IMR-90 (cell line): ENCODE results near the gene LMBR1L. TPM values are rescaled to one million over a fixed set of nuclear protein-coding genes. Genes with fewer than 3 reads are reported as not detected.

Experiments
- ATAC-seq: fragments of 200-7000 bp; cut with Tn5 transposase; 2 replicates; pipeline ENCODE4 v1.9.1; 2020; ENCODE audit warnings: low read depth, mild to moderate bottlenecking, moderate library complexity
- BruUV-seq: library from RNA; stranded (reverse); fragments of 400-500 nt; replicated peaks from 2 replicates; lab custom pipeline; 2021; lab: Mats Ljungman, UMichigan
- CTCF ChIA-PET: fragments of 300-600 bp; formaldehyde crosslinking; extraction: SDS; loops from one replicate; lab custom pipeline; 2021; ENCODE audit warnings: antibody characterized with exemption; lab: Yijun Ruan, JAX
- POLR2A ChIA-PET: fragments of 300-600 bp; sonication (Branson Sonifier 250); formaldehyde crosslinking; loops from one replicate; lab custom pipeline; 2022; ENCODE audit warnings: antibody characterized with exemption; ENCODE audit not compliant: unreplicated experiment; lab: Charles Lee
- DNase-seq: peaks from one replicate; pipeline ENCODE4 v3.0.0; 2013
- H2AFZ ChIP-seq: replicated peaks from 2 replicates; pipeline ENCODE3; 2013; ENCODE audit warnings: low read length, mild to moderate bottlenecking; ENCODE audit not compliant: poor library complexity
- H2AK5ac ChIP-seq: 2 replicates; pipeline ENCODE4 v1.6.1; 2013; ENCODE audit warnings: low read depth, low read length, inconsistent platforms
- H2AK9ac ChIP-seq: replicated peaks from 2 replicates; pipeline ENCODE3; 2013; ENCODE audit warnings: mild to moderate bottlenecking, low read depth, low read length, moderate library complexity; ENCODE audit not compliant: poor library complexity
- H2BK120ac ChIP-seq: 2 replicates; pipeline ENCODE4 v1.6.1; 2013; ENCODE audit warnings: low read depth, low read length, inconsistent platforms
- H2BK15ac ChIP-seq: 3 replicates; pipeline ENCODE4 v1.6.1; 2013; ENCODE audit warnings: low read depth, low read length, inconsistent platforms
- H2BK20ac ChIP-seq: 2 replicates; pipeline ENCODE4 v1.6.1; 2013; ENCODE audit warnings: low read depth, mild to moderate bottlenecking, inconsistent platforms, low read length, moderate library complexity
- H2BK5ac ChIP-seq: 2 replicates; pipeline ENCODE4 v1.6.1; 2013; ENCODE audit warnings: mild to moderate bottlenecking, low read depth, low read length, inconsistent platforms; ENCODE audit not compliant: poor library complexity, severe bottlenecking
- H3K14ac ChIP-seq: replicated peaks from 2 replicates; pipeline ENCODE4 v1.6.1; 2013; ENCODE audit warnings: low read depth, low read length, inconsistent platforms
- H3K18ac ChIP-seq: 2 replicates; pipeline ENCODE4 v1.6.1; 2013; ENCODE audit warnings: low read depth, low read length, control low read depth
- H3K23ac ChIP-seq: 2 replicates; pipeline ENCODE4 v1.6.1; 2013; ENCODE audit warnings: low read depth, low read length, inconsistent platforms
- H3K27ac ChIP-seq: 2 replicates; pipeline ENCODE4 v1.5.1; 2013; ENCODE audit warnings: mild to moderate bottlenecking, control low read depth, low read length; ENCODE audit not compliant: insufficient read depth
- H3K27me3 ChIP-seq: 2 replicates; pipeline ENCODE4 v1.6.1; 2013; ENCODE audit warnings: low read length; ENCODE audit not compliant: control insufficient read depth, insufficient read depth
- H3K36me3 ChIP-seq: 2 replicates; pipeline ENCODE4 v1.6.1; 2013; ENCODE audit warnings: low read length, mixed read lengths; ENCODE audit not compliant: control insufficient read depth, insufficient read depth
- H3K4ac ChIP-seq: 2 replicates; pipeline ENCODE4 v1.6.1; 2013; ENCODE audit warnings: low read depth, low read length, inconsistent platforms
- H3K4me1 ChIP-seq: 2 replicates; pipeline ENCODE4 v1.6.1; 2013; ENCODE audit warnings: low read length, mixed read lengths; ENCODE audit not compliant: control insufficient read depth, insufficient read depth
- H3K4me2 ChIP-seq: 2 replicates; pipeline ENCODE4 v1.6.1; 2013; ENCODE audit warnings: low read depth, mild to moderate bottlenecking, control low read depth, low read length, moderate library complexity
- H3K4me3 ChIP-seq: 2 replicates; pipeline ENCODE4 v1.5.1; 2013; ENCODE audit warnings: low read depth, mild to moderate bottlenecking, control low read depth, low read length, moderate library complexity; ENCODE audit not compliant: insufficient read depth
- H3K56ac ChIP-seq: 2 replicates; pipeline ENCODE4 v1.6.1; 2013; ENCODE audit warnings: low read length, inconsistent platforms; ENCODE audit not compliant: insufficient read depth; ENCODE audit errors: extremely low read depth
- H3K79me1 ChIP-seq, 2 experiments: 2 replicates each; pipeline ENCODE4 v1.6.1; 2013; ENCODE audit warnings: low read length in 2 of 2, inconsistent platforms in 1 of 2, low read depth in 1 of 2
- H3K9ac ChIP-seq: 2 replicates; pipeline ENCODE4 v1.6.1; 2013; ENCODE audit warnings: low read depth, low read length, control low read depth
- H3K9me1 ChIP-seq: 2 replicates; pipeline ENCODE4 v1.6.1; 2013; ENCODE audit warnings: low read length, inconsistent platforms; ENCODE audit not compliant: insufficient read depth
- H3K9me3 ChIP-seq: 2 replicates; pipeline ENCODE4 v1.6.1; 2013; ENCODE audit warnings: low read length; ENCODE audit not compliant: control insufficient read depth, insufficient read depth
- H4K20me1 ChIP-seq: 2 replicates; pipeline ENCODE4 v1.6.1; 2013; ENCODE audit warnings: low read length, inconsistent platforms; ENCODE audit not compliant: insufficient read depth
- H4K5ac ChIP-seq: 2 replicates; pipeline ENCODE4 v1.6.1; 2013; ENCODE audit warnings: mild to moderate bottlenecking, low read depth, low read length, control low read depth
- H4K8ac ChIP-seq, 2 experiments: 2 replicates each; pipeline ENCODE4 v1.6.1; 2013; ENCODE audit warnings: low read depth in 2 of 2, low read length in 2 of 2, control low read depth in 1 of 2, inconsistent platforms in 1 of 2
- H4K91ac ChIP-seq: 2 replicates; pipeline ENCODE4 v1.6.1; 2013; ENCODE audit warnings: low read depth, low read length, inconsistent platforms; ENCODE audit not compliant: insufficient read depth
- BHLHE40 ChIP-seq: fragments of 150-350 bp; IDR thresholded peaks from 2 replicates; pipeline ENCODE4 v1.6.1; 2016; ENCODE audit warnings: mild to moderate bottlenecking, low read depth, low read length
- CEBPB ChIP-seq: IDR thresholded peaks from 2 replicates; pipeline ENCODE4 v1.6.1; 2012; ENCODE audit warnings: low read depth, low read length, improper control_type of control experiment
- CHD1 ChIP-seq: IDR thresholded peaks from 2 replicates; pipeline ENCODE4 v1.6.1; 2012; ENCODE audit warnings: low read depth, low read length, improper control_type of control experiment
- CTCF ChIP-seq: conservative IDR thresholded peaks from 2 replicates; pipeline ENCODE4 v1.5.1; 2012; ENCODE audit warnings: mild to moderate bottlenecking, low read depth, low read length, improper control_type of control experiment
- ELK1 ChIP-seq: fragments of 150-350 bp; IDR thresholded peaks from 2 replicates; pipeline ENCODE4 v1.6.1; 2016; ENCODE audit warnings: low read depth, mild to moderate bottlenecking, low read length, moderate library complexity, borderline replicate concordance
- FOS ChIP-seq: fragments of 150-350 bp; IDR thresholded peaks from 2 replicates; pipeline ENCODE4 v1.6.1; 2016; ENCODE audit warnings: low read depth, low read length
- MAFK ChIP-seq: IDR thresholded peaks from 2 replicates; pipeline ENCODE4 v1.6.1; 2012; ENCODE audit warnings: low read depth, low read length, improper control_type of control experiment
- MAZ ChIP-seq: IDR thresholded peaks from 2 replicates; pipeline ENCODE4 v1.6.1; 2012; ENCODE audit warnings: low read depth, mild to moderate bottlenecking, low read length, improper control_type of control experiment, moderate library complexity, borderline replicate concordance
- MXI1 ChIP-seq: IDR thresholded peaks from 2 replicates; pipeline ENCODE4 v1.6.1; 2012; ENCODE audit warnings: low read depth, mild to moderate bottlenecking, low read length, moderate library complexity, borderline replicate concordance
- NFE2L2 ChIP-seq: fragments of 150-350 bp; IDR thresholded peaks from 2 replicates; pipeline ENCODE4 v1.6.1; 2016; ENCODE audit warnings: low read depth, mild to moderate bottlenecking, low read length
- POLR2A ChIP-seq: IDR thresholded peaks from 2 replicates; pipeline ENCODE4 v1.6.1; 2012; ENCODE audit warnings: mild to moderate bottlenecking, low read depth, low read length
- RAD21 ChIP-seq: IDR thresholded peaks from 2 replicates; pipeline ENCODE4 v1.6.1; 2012; ENCODE audit warnings: low read length, improper control_type of control experiment
- RCOR1 ChIP-seq: IDR thresholded peaks from 2 replicates; pipeline ENCODE4 v1.6.1; 2012; ENCODE audit warnings: mild to moderate bottlenecking, low read length, improper control_type of control experiment; ENCODE audit not compliant: insufficient replicate concordance
- RFX5 ChIP-seq: IDR thresholded peaks from 2 replicates; pipeline ENCODE4 v1.8.0; 2012; ENCODE audit warnings: low read depth, mild to moderate bottlenecking, low read length, moderate library complexity
- SMC3 ChIP-seq: fragments of 150-350 bp; IDR thresholded peaks from 2 replicates; pipeline ENCODE4 v1.6.1; 2016; ENCODE audit warnings: low read depth, mild to moderate bottlenecking, antibody characterized with exemption, low read length, moderate library complexity
- USF2 ChIP-seq: fragments of 150-350 bp; IDR thresholded peaks from 2 replicates; pipeline ENCODE4 v1.6.1; 2017; ENCODE audit warnings: mild to moderate bottlenecking, antibody characterized with exemption, low read length, low read depth
- WGBS, 2 experiments: methylation state at CpG; one replicate each; pipeline versions ENCODE4 v1.1.5 to v1.1.7; 2013; ENCODE audit warnings: missing lambda C conversion rate in 2 of 2; ENCODE audit not compliant: insufficient read length in 1 of 2; ENCODE audit errors: extremely low coverage in 2 of 2; 5-methylcytosine and 5-hydroxymethylcytosine counted together
- dilution Hi-C: fragments of 300-500 bp; cut with HindIII; formaldehyde crosslinking; loops from one replicate; pipeline ENCODE4 v1.14.3; 2018; ENCODE audit warnings: low sequenced_read_pairs; ENCODE audit not compliant: unreplicated experiment
- in situ Hi-C: fragments of 300-500 bp; cut with MboI; formaldehyde crosslinking; loops from 3 replicates; pipeline ENCODE4 v1.14.3; 2019; ENCODE audit warnings: low sequenced_read_pairs, inconsistent platforms, mixed read lengths
- intact Hi-C: fragments of 100-400 bp; cut with micrococcal nuclease; formaldehyde crosslinking; loops from 2 replicates; pipeline ENCODE4 v1.10.0; 2022
- polyA plus RNA-seq, 3 experiments: library from polyadenylated mRNA; depleted of rRNA; stranded (reverse); fragments of >200 nt; gene quantifications; 2 replicates each; pipeline ENCODE4 v1.2.3, GENCODE V29; 2012; ENCODE audit warnings: low replicate concordance in 1 of 3
- total RNA-seq: library from RNA; depleted of rRNA; stranded (reverse); fragments of >200 nt; gene quantifications from 2 replicates; pipeline ENCODE4 v1.2.3, GENCODE V29; 2012

LMBR1L gene
- total and polyA plus RNA-seq, 2 of the 4 experiments (the other 2 are of a cell fraction): 33.0 to 44.6 TPM

GRCh38 chr12:49154221-49154620 is 43.6 kb upstream of the LMBR1L start:
- Histone ChIP-seq H2AFZ (no peak overlapping the region), H2BK5ac (no peak overlapping the region), H3K56ac (no peak overlapping the region), H3K27me3 (no peaks in the 10 kb centered on the region), H4K20me1 (no peaks in the 10 kb centered on the region), H3K9me3 (no peaks in the 10 kb centered on the region), H4K5ac (no peak overlapping the region), H3K14ac (no peak overlapping the region), H2BK120ac (no peak overlapping the region), H2AK5ac (no peak overlapping the region), H3K9ac (no peak overlapping the region), H3K4me2 (no peak overlapping the region), H3K36me3 (no peaks in the 10 kb centered on the region), H3K9me1 (peaks cover 2% of the 10 kb centered on the region; the same call in 1 of the 2 replicates), H2BK20ac (no peak overlapping the region), H4K8ac (no peak overlapping the region), H3K27ac (no peak overlapping the region), H2BK15ac (no peak overlapping the region), H3K4ac (no peak overlapping the region), H3K4me1 (no peaks in the 10 kb centered on the region), H3K79me1 (no peaks in the 10 kb centered on the region; a peak in 1 of 4 replicates), H4K91ac (no peak overlapping the region), H2AK9ac (no peak overlapping the region), H3K23ac (no peak overlapping the region), H3K4me3 (no peak overlapping the region), H3K18ac (no peak overlapping the region)
- BruUV-seq: no TSS peak
- intact Hi-C loops (no loop called here), in situ Hi-C loops (no loop called here), dilution Hi-C loops (no loop called here)
- DNase-seq (no peak), ATAC-seq (no peak)
- ChIA-PET POLR2A (no interaction called here), CTCF (no interaction called here)
- TF ChIP-seq CTCF: no peak
- no peak for TF ChIP-seq RFX5
- no peak for TF ChIP-seq CHD1
- no peak for TF ChIP-seq MAFK
- TF ChIP-seq ELK1: no peak
- TF ChIP-seq CEBPB: no peak
- no peak for TF ChIP-seq MXI1
- TF ChIP-seq POLR2A: no peak
- no peak for TF ChIP-seq NFE2L2
- TF ChIP-seq RAD21: no peak
- TF ChIP-seq SMC3: no peak
- no peak for TF ChIP-seq BHLHE40
- no peak for TF ChIP-seq USF2
- TF ChIP-seq FOS: no peak
- TF ChIP-seq RCOR1: no peak
- no peak for TF ChIP-seq MAZ
- WGBS, 2 experiments: no CpG with 5 or more reads among the region's 3 CpGs
